Erythroblast (primary cell): ENCODE results near the gene EFNA2.

Experiments
- GATA1 ChIP-seq: IDR thresholded peaks from 2 replicates; pipeline ENCODE4 v1.6.1; 2011; ENCODE audit warnings: low read depth, mild to moderate bottlenecking, control low read depth, low read length, moderate library complexity
- POLR2A ChIP-seq: IDR thresholded peaks from 2 replicates; pipeline ENCODE4 v1.6.1; 2011; ENCODE audit warnings: mild to moderate bottlenecking, low read length

DNA sequence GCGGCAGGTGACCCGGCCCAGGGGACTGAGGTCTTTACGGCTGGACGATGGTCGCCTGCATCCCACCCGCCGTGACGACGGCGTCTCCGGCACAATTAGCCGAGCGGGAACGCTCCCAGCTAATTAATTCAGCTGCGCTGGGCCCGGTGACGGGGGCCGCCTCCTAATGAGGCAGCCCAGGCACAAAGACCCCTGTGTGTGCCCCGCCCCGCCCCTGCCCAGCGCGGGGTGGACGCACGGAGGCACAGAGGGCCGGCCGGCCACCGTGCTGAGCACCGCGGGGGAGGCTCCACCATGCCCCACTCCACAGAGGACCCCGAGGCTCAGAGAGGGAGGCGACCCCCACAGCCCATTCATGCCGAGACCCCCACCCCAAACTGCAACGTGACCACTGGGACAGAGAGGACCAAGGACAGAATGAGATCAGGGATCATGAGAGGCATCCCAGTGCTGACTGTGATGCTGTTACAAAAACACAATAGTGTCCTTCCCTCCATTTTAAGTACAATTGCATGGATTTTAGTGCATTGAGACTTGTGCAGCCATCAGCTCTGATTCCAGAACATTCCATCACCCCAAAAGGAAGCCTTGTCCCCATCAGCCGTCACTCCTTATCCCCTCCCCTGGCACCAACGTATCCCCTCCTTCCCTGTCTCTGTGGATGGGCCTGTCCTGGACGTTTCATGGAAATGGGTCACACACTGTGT is 17.0 kb downstream of the EFNA2 start:
- no peak for TF ChIP-seq POLR2A
- no peak for TF ChIP-seq GATA1
